Measurements from ENCODE around the gene PRR16. TPM values are rescaled to one million over a fixed set of nuclear protein-coding genes. Genes with fewer than 3 reads are reported as not detected.

Gene PRR16
- total RNA-seq, 2 donors from 2014 or later = 19.8 to 25.5 TPM

- DNase-seq (ENCODE audit: low spot score) (no peak), ATAC-seq (ENCODE audit: insufficient number of reproducible peaks, low FRiP score, low read depth) (peak; percentile 61)
- Histone ChIP-seq H3K4me3 (peak overlapping the region; percentile 29), H3K9me3 (no peaks in the 10 kb centered on the region), H3K36me3 (no peaks in the 10 kb centered on the region), H3K27ac (peak overlapping the region; percentile 50 to 72), H3K27me3 (replicated peaks; ENCODE audit: insufficient read depth) (no peaks in the 10 kb centered on the region), H3K4me1 (ENCODE audit: control insufficient read depth in 1 of 2, low read depth in 2 of 2) (peaks cover 14 to 27% of the 10 kb centered on the region in 2 donors)
- no peak for TF ChIP-seq CTCF (IDR thresholded peaks at IDR 0.05)
Measured at GRCh38 chr5:120446068-120446492, 18.0 kb upstream of the PRR16 start.

- Histone ChIP-seq H3K4me3 (peak overlapping the region; percentile 7), H3K36me3 (no peaks in the 10 kb centered on the region), H3K27ac (peak overlapping the region; percentile 50 to 72), H3K9me3 (no peaks in the 10 kb centered on the region), H3K4me1 (ENCODE audit: control insufficient read depth in 1 of 2, low read depth in 2 of 2) (peaks cover 14 to 27% of the 10 kb centered on the region in 2 donors), H3K27me3 (replicated peaks; ENCODE audit: insufficient read depth) (no peaks in the 10 kb centered on the region)
- TF ChIP-seq CTCF (IDR thresholded peaks at IDR 0.05) = no peak
- no peak for DNase-seq (ENCODE audit: low spot score)
- no peak for ATAC-seq (ENCODE audit: insufficient number of reproducible peaks, low FRiP score, low read depth)
Measured at GRCh38 chr5:120446901-120447300, 17.2 kb upstream of the PRR16 start.

- no peak overlapping the region for H3K27ac ChIP-seq
Measured at GRCh38 chr5:120447706-120448239, 16.3 kb upstream of the PRR16 start.

GRCh38 chr5:120449501-120449900, 14.6 kb upstream of the PRR16 start:
- H3K27ac ChIP-seq = no peak overlapping the region
- peaks cover 17 to 32% of the 10 kb centered on the region in 2 donors for H3K4me1 ChIP-seq (ENCODE audit: control insufficient read depth in 1 of 2, low read depth in 2 of 2)
- ATAC-seq (ENCODE audit: insufficient number of reproducible peaks, low FRiP score, low read depth) (no peak), DNase-seq (ENCODE audit: low spot score) (no peak)
- H3K36me3 ChIP-seq = no peaks in the 10 kb centered on the region
- H3K27me3 ChIP-seq (replicated peaks; ENCODE audit: insufficient read depth) = no peaks in the 10 kb centered on the region
- no peak overlapping the region for H3K4me3 ChIP-seq
- no peak for TF ChIP-seq CTCF (IDR thresholded peaks at IDR 0.05)
- no peaks in the 10 kb centered on the region for H3K9me3 ChIP-seq

More at GRCh38 chr5:120447706-120448239, 16.3 kb upstream of the PRR16 start:
- Histone ChIP-seq H3K9me3 (no peaks in the 10 kb centered on the region), H3K27me3 (replicated peaks; ENCODE audit: insufficient read depth) (no peaks in the 10 kb centered on the region), H3K4me3 (no peak overlapping the region), H3K4me1 (ENCODE audit: control insufficient read depth in 1 of 2, low read depth in 2 of 2) (peaks cover 17 to 27% of the 10 kb centered on the region in 2 donors), H3K36me3 (no peaks in the 10 kb centered on the region)
- no peak for DNase-seq (ENCODE audit: low spot score)
- TF ChIP-seq CTCF (IDR thresholded peaks at IDR 0.05) = no peak
- ATAC-seq (ENCODE audit: insufficient number of reproducible peaks, low FRiP score, low read depth) = no peak

- ATAC-seq (ENCODE audit: insufficient number of reproducible peaks, low FRiP score, low read depth) = no peak
- Histone ChIP-seq H3K36me3 (no peaks in the 10 kb centered on the region), H3K4me1 (ENCODE audit: control insufficient read depth in 1 of 2, low read depth in 2 of 2) (peaks cover 15 to 34% of the 10 kb centered on the region in 2 donors), H3K27me3 (replicated peaks; ENCODE audit: insufficient read depth) (no peaks in the 10 kb centered on the region), H3K27ac (no peak overlapping the region), H3K4me3 (no peak overlapping the region), H3K9me3 (no peaks in the 10 kb centered on the region)
- no peak for DNase-seq (ENCODE audit: low spot score)
- TF ChIP-seq CTCF (IDR thresholded peaks at IDR 0.05) = no peak
Measured at GRCh38 chr5:120450910-120451309, 13.2 kb upstream of the PRR16 start.

All from thoracic aorta (tissue), 2 donors.